Right renal pelvis (tissue), 4 donors: ENCODE results near the gene TAS2R9. TPM values are rescaled to one million over a fixed set of nuclear protein-coding genes. Genes with fewer than 3 reads are reported as not detected.
"Not testable (repeated sequence)": the region's sequence is repeated elsewhere in the genome, so short reads cannot be mapped to it uniquely, and the experiment has no call there.

ENCODE experiments used
- DNase-seq, 4 donors: peaks; one replicate each; pipeline ENCODE4 v3.0.0-alpha.2; 2013; ENCODE audit warnings: low read depth in 4 of 4, low spot score in 3 of 4, missing footprints in 1 of 4
- polyA plus RNA-seq, 4 donors: library from polyadenylated mRNA; unstranded; fragments of 120-200 nt; gene quantifications; one replicate each; pipeline ENCODE4 v1.2.1, GENCODE V29; 2013; ENCODE audit not compliant: insufficient read length in 4 of 4

The TAS2R9 gene, protein sequence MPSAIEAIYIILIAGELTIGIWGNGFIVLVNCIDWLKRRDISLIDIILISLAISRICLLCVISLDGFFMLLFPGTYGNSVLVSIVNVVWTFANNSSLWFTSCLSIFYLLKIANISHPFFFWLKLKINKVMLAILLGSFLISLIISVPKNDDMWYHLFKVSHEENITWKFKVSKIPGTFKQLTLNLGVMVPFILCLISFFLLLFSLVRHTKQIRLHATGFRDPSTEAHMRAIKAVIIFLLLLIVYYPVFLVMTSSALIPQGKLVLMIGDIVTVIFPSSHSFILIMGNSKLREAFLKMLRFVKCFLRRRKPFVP
- polyA plus RNA-seq: not detected

DNA sequence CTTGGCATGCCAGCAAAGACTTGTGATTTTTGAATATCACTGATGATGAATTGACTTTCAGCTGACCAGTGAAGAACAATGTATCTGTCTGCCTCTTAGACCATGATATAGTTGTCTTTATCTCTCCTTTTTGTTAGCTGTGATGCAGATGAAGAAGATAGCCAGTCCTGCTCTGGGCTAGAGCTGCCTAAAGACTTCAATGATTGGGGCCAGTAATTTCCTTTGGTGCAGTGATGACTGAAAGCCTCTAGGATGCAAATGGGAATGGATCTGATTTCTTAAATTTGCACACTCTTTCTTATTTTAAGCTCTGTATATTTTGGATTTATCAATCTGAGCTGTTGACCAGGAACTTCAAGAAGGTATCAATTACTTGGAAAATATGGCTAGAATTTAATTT, at the start of gene TAS2R9:
TAS2R9 (minus strand) TSS at position 101 of the 400 bp plus-strand sequence; CDS start at position 8, 93 bp downstream.
- DNase-seq: no peak

DNA sequence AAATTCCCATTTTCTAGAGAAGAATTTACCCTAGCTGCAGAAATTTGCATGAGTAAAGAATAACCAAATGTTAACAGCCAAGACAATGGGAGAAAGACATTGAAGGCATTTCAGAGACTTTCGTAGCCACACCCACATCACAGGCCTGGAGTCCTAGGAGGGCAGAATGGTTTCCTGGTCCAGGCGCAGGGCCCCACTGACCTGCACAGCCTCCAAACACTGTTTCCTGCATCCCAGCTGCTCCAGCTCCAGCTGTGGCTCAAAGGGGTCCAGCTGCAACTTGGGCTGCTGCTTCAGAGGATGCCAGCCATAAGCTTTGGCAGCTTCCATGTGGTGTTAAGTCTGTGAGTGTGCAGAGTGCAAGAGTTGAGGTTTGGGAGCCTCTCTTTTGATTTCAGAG, 45.8 kb upstream of the TAS2R9 start:
- no peak for DNase-seq

DNA sequence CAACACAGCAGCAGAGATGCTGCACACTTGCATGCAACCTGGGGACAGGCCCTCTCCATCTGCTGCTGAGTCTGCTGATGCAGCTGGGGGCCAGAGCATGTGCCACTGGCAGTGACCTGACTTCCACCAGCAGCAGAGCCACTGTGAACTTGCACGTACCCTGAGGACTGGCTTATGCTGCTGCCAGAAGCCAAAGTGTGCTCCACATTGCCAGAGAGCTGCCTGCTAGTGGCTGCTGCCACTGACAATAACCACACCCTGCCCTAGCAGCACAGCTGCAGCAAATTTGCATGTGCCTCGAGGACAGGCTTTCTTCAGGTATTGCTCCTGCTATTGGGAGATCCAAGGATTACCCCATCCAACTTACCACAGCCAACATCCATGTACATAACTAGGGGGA, 43.8 kb upstream of the TAS2R9 start:
- no peak for DNase-seq

DNA sequence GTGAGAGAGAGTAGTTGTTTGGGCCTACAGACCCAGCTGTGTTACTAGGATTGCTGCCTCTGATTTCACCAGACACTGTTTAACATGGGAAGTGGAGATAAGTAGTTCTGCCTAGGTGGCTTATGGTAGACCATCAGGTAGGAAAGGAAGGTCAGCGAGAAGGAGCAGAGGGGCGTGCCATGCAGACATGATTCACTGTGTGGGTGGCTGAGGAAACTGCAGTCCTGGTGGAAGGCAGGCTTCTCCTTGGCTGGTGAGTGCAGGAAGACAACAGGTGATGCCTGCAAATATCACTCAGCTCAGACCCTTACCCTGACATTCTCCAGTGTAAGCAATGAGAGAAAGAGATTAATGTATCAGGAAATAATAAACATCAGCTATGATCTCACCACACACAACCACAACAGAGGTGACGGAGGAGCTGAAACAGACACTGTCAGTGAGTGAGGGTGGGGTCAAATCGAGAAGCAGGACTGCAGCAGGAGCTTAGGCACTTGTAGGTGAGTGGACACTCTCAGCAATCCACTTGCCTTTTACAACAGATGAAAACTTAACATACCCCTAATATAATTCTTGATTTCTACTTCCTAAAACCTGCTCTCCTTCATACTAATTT, 41.4 kb upstream of the TAS2R9 start:
- no peak for DNase-seq

DNA sequence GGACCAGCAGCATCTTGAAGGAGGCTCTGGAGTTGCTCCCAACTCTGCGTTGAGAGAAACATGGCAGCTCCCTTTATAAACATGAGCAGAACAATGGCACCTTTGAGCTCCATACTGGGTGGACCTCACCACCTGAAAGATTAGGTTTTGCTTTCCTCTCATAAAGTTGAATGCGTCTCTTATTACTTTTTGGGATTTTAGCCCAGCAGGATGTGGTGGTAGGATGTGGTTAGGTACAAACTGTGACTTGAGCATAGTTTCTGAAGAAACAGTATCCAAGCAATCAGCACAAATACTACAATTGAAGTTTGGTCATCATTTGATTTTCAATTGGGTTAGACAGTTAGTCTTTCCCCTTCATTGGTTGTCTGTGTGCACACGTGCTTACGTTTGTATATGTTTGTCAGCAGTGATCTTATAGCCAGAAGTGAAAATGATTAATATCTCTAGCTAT, 39.5 kb upstream of the TAS2R9 start, which contains the start of gene PRR4:
PRR4 (minus strand) TSS at position 51 of the 454 bp plus-strand sequence; CDS start at position 13, 38 bp downstream.
- no peak for DNase-seq

DNA sequence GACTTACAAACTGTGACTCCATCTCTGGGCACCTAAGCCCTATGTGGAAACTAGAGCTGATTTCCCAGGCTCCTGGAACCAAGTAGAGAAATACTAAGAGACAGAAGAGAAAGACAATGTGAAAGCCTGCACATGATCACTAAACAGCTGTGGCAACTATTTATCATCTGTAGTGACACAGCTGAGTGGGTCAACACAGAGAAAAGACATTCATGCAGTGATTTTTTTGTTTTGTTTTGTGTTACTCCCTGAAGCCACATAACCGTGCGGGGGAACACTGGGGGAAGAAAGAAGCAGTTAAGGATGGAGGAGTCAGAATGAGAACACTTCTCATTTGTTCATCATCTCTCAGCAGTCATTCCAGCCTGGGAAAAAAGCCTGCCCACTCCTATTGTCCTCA, 37.8 kb upstream of the TAS2R9 start:
- peak in 1 of 4 donors; percentile 8 for DNase-seq

DNA sequence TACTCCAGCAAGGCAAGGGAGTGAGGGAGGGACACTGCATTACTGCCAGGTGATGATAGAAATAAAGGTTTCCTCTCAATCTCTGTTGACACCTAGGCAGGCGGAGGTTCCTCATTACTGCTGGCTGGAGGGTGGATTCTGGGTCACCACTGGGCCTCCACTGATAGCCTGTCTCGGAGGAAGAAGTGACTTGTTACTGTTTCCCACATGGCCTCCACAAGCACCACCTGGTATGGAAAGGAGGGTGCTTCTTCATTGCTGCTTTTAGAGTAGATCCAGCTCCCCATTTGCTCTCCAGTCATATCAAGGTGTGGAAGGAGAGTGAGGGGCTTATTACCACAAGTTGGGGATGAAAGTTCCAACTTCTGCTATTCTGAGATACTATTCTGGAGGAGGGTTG, 32.9 kb upstream of the TAS2R9 start:
- DNase-seq: no peak

DNA sequence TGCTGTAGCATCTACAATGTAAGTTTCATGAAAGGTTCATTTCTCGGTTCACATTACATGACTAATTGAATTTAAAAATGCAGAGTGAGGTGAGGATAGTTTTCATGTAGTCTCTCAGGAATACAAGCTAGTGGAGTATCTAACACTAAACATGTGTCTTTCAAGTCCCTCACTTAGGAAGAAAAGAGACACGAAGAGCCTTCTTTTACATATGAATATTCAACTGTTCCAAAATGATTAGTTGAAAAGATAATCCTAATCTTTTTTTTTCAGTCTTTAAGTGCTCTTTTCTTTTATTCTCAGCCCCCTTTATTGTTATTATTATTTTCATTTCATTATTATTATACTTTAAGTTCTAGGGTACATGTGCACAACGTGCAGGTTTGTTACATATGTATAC, 28.5 kb upstream of the TAS2R9 start:
- DNase-seq: no peak

DNA sequence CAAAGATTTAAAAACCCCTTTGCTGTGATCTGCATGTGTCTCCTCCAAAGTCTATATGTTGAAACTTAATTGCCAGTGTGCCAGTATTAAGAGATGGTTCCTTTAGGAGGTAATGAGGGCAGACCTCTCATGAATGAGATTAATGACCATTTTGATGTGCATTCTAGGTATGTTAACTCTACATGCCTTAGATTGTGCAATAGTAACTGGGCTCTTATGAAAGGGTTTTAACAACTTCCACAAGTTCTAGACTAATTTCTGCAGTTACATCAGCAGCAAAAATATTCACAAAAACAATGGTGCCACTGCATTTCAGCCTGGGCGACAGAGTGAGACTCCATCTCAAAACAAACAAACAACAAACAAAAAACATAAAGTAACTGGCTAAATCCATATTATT, 20.0 kb upstream of the TAS2R9 start:
- DNase-seq: no peak

DNA sequence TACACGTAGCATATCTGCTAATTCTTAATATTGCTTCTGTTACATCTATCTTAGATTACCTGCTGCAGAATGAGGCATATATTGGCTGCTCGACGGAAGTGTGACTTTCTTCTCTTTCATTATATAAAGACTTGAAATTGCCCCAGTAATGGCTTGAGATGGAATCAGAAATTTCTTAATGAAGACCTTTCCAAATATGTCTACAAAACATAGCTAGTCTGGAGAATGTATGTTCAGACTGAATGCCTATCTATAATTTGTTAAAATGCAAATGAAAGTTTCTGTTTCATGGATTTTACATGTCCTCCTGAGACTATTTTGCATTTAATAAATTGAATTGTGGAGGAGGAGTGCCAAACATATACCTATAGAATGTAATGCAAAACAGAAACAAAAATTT, 16.3 kb upstream of the TAS2R9 start, which contains the start of gene TAS2R10:
TAS2R10 (minus strand) TSS at position 101 of the 400 bp plus-strand sequence; CDS start at position 12, 89 bp downstream.
- no peak for DNase-seq

DNA sequence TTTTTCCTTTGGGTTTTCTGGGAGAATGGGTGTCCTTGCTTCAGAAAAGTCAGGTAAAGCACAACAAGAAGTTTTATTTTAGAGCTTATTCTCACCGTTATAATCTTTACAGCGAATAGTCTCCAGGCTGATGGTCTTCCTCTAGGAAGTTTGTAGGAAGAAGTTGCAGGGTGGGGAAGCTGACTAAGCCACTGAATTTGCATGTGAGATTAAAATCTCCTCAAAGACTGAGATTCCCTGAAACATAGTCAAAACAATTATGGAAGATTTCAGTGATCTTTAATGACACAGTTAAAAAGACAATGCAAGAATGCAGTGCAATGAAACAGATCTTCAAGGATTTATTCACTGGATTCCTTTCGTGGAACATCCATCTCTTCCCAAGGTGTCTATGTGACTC, 15.0 kb upstream of the TAS2R9 start:
- no peak for DNase-seq

DNA sequence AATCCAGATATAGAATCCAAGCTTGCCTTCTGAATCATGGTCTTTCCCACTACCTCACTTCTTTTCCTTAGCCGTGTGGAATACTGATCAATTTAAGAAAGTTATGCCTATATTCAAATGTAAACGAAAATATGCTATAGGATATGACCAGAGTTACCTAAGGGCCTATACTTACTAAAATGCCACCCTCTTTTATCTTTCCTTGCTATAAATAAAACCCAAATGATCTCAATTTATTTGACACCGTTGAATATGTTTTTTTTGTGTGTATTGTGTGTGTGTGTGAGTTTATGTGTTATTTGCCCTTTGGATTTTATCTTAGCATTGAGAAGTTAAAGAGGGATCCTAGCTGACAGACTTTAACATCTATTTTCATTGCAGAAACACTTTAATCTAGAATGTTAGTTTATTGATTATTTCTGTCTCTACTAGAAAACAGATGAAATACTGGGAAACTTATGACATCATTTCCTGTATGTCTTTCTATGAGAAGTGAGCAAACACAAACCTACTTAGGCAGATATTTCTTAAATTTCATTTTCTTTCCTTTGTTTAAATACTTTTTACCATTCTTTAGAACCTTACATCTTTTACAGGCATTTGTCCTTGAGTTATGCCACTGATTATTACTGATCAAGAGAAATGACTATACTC, 2.0 kb upstream of the TAS2R9 start:
- DNase-seq: no peak

DNA sequence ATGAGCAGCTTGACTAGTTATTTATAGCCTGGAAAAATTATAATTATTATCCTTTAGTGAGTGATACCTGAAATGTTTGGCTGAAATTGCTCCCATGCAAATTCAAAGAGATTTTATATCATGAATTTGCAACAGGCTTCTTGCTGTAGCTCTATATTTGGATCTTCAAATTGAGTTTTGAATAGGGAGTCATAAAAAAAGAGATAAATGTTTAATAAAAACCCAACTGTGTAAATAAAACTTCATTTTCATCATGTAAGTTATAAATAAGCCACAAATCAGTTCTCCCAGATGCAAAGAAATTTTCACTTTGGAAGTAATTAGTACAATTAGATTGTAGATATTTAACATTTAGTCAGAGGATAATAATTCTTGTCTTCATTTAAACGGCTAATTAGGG, 2.8 kb downstream of the TAS2R9 start, which contains the start of gene TAS2R8:
TAS2R8 (minus strand) TSS at position 101 of the 400 bp plus-strand sequence. CDS start 306 bp downstream, outside the sequence.
- DNase-seq: no peak

DNA sequence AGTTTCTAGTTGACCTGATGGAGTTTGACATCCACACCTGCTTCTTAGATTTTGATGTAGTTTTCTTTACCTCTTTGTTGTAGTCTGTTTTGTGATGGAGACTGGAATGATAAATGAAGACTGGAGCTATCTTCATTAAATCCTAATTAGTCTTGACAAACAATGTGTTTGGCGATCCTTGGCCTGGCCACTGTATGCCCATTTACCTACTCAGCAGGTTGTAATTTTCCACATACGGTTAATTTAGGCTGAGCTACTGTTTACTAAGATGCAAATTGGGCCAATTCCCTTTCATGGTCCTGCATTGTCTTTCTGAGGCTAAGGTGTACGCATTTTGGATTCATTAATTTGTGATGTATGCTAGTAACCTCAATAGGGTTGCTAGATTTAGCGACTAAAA, 7.4 kb downstream of the TAS2R9 start, which contains the start of gene TAS2R7:
TAS2R7 (minus strand) TSS at position 41 of the 400 bp plus-strand sequence. CDS start 57 bp downstream, outside the sequence.
- DNase-seq: no peak

DNA sequence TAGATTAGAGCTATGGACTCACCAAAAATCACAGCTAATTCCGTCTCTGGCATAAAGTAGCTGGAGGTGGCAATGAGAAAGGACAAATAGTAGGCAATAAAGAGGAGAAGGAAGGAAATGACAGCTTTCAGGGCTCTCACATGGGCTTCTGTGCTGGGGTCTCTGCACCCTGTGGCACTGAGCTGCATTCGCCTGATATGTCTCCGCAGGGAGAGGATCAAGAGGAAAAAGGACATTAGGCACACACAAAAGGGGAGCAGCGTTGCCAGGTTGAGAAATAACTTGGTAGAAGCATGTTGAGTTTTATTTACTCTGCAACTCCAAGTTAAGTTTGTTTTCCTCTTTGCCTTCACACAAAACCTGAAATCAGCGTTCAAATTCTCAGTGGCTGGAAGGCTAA, 8.2 kb downstream of the TAS2R9 start:
- no peak for DNase-seq

DNA sequence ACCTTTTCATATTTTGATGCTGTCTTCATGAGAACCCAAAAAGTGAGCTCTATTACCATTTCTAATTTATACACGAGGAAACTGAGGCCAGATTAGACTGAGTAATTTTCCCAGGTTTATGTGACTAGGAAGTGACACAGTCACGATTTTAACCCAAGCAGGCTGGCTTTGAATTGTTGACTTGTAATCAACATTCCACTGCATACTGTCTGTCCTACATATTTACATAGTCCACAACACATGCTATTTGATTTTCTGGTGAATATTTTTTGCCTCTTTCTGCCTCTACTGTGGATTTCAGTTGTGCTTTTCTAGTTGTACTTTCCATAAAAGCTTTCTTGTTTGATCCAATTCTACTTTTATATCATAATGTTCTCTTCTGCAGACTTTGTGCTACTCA, 15.7 kb downstream of the TAS2R9 start:
- no peak for DNase-seq

DNA sequence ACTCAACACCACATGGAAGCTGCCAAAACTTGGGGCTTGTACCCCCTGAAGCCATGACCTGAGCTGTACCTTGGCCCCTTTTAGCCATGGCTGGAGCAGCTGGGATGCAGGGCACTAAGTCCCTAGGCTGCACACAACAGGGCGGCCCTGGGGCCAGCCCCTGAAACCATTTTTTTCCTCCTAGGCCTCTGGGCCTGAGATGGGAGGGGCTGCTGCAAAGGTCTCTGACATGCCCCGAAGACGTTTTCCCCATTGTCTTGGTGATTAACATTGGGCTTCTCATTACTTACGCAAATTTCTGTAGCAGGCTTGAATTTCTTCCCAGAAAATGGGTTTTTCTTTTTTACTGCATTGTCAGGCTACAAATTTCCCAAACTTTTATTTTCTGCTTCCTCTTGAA, 18.2 kb downstream of the TAS2R9 start:
- DNase-seq: not testable (repeated sequence)

DNA sequence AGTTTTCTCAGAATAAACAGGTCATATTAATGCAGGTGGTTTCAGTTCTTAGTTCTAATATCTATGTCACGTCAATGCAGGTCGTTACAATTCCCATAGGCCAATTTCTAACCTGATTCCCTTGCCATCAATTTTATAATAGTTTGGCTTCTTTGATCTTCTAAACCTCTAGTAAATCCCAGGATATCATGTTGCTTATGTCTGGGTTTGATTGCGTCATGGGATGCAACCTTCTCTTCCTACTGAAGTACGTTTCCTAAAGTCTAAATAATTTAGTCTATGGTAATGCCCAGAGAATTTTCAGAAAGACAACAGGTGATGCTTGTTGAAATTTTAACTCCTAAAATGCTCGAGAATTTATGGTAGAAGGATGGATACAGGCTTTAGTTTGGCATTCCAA, 26.7 kb downstream of the TAS2R9 start:
- no peak for DNase-seq

DNA sequence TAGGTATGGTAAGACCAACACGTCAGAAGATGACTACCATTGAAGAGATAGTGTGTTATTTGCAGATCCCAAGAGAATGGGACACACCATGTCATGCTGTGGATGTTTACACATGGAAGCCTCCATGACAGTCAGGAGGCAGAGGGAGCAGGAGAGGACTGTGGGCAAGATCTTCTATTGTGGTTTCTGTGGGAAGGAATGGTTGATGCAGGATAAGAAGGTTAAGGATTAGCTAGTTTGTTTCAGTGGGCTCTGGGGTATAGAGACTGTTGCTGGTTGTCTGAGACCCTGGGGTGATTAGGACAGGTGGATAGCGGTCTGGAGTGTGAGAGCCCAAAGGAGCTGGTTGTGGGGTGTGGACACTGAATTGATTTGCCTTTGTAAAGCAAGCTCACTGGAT, 30.9 kb downstream of the TAS2R9 start:
- no peak for DNase-seq

DNA sequence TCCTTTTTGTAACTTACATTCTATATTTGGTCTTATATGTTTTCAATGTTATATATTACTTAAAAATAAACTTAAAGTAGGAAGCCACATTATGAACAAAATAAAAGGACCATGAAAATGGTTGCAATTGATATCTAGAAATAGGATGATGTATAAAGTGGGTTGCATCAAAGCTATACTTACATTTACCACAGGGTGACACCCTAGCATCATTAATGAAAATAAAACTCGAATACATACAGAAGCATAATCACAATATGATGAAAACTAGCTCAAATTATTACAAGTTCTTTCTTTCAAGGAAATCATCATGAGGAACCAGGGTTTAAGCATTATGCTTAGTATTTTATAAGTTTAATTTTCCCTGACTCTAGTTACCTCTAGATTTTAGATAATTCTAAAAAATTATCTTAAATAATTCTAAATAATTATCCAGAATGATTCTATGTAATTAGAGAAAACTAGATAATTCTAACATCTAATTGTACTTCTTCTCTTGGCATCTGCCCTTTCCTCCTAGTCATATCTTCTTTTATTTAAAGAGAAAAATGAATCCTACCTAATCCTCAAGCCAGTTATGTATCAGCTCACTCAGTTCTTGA, 38.7 kb downstream of the TAS2R9 start:
- peak in 1 of 4 donors; percentile 2 for DNase-seq

DNA sequence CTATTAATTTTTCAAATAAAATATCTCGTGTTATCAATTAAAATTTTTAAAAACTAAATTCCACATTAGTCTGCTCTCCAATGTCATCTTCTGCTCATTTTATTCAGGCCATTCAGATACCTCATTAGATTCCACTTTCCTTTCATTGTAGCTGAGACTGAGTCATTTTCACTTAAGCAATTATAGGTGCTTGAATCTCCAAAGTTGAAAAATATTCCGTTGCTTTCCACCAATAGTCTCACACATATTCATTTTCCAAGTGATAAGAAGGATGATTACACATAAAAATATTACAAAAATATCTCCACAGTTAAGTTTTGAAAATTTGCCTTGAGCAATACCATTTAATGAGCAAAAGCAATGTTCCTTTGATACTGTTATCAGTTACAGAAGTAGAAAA, 50.3 kb downstream of the TAS2R9 start:
- DNase-seq: no peak
